Omental fat pad (tissue), 4 donors: Measurements from ENCODE around the gene SEC11A. TPM values are rescaled to one million over a fixed set of nuclear protein-coding genes. Genes with fewer than 3 reads are reported as not detected.
A peak's percentile ranks its signal among the peaks of the same experiment; 100 is the strongest.

ENCODE experiments used
- ATAC-seq: fragments of 150-250 bp; one replicate; pipeline ENCODE4 v1.9.1; 2016; ENCODE audit warnings: mild to moderate bottlenecking, moderate library complexity; ENCODE audit not compliant: low FRiP score
- DNase-seq: peaks from one replicate; pipeline ENCODE4 v3.0.0-alpha.2; 2019; ENCODE audit warnings: low spot score
- CTCF ChIP-seq, 3 donors: fragments of 450-650 bp; IDR thresholded peaks; one replicate each; pipeline ENCODE4 v1.5.1; 2016 to 2017; ENCODE audit warnings: antibody characterized with exemption in 3 of 3, mild to moderate bottlenecking in 3 of 3, moderate library complexity in 2 of 3
- total RNA-seq, 4 donors: library from RNA; depleted of rRNA; stranded (reverse); fragments of >200 nt; gene quantifications; one replicate each; pipeline ENCODE4 v1.1.0, GENCODE V29; 2016

Gene SEC11A
- total RNA-seq = 100 to 1,000 TPM; 131 to 191 (median 149) TPM

GRCh38 chr15:84716036-84716732 lies at the start of gene SEC11A:
SEC11A (minus strand) TSS chr15:84716139; CDS start chr15:84716075, 64 bp downstream.
- DNase-seq (peak; percentile 84), ATAC-seq (peak; percentile 99)
- TF ChIP-seq CTCF (IDR thresholded peaks at IDR 0.05) = no peak

- ATAC-seq (no peak), DNase-seq (no peak)
- no peak for TF ChIP-seq CTCF (IDR thresholded peaks at IDR 0.05)
Measured at GRCh38 chr15:84765675-84766074, 49.7 kb upstream of the SEC11A start.

- no peak for DNase-seq
- ATAC-seq = no peak
- TF ChIP-seq CTCF (IDR thresholded peaks at IDR 0.05) = no peak
Measured at GRCh38 chr15:84764989-84765388, 49.0 kb upstream of the SEC11A start.

GRCh38 chr15:84764585-84764984 lies 48.6 kb upstream of the SEC11A start:
- ATAC-seq (no peak), DNase-seq (no peak)
- no peak for TF ChIP-seq CTCF (IDR thresholded peaks at IDR 0.05)

- ATAC-seq = no peak
- DNase-seq = no peak
- TF ChIP-seq CTCF (IDR thresholded peaks at IDR 0.05) = no peak
Measured at GRCh38 chr15:84762840-84763572, 47.1 kb upstream of the SEC11A start.

- ATAC-seq (no peak), DNase-seq (no peak)
- TF ChIP-seq CTCF (IDR thresholded peaks at IDR 0.05) = no peak
Measured at GRCh38 chr15:84761607-84762131, 45.7 kb upstream of the SEC11A start.
